Calu3 (cell line): Measurements from ENCODE around the gene IRF7. TPM values are rescaled to one million over a fixed set of nuclear protein-coding genes. Genes with fewer than 3 reads are reported as not detected.
"Not testable (repeated sequence)": the region's sequence is repeated elsewhere in the genome, so short reads cannot be mapped to it uniquely, and the experiment has no call there.

ENCODE experiments used
- BruUV-seq: library from RNA; stranded (reverse); fragments of 400-500 nt; replicated peaks from 2 replicates; lab custom pipeline; 2021; lab: Mats Ljungman, UMichigan
- CTCF ChIA-PET: fragments of 300-600 bp; sonication (Branson Sonifier 250); formaldehyde crosslinking; loops from one replicate; lab custom pipeline; 2022; ENCODE audit warnings: antibody characterized with exemption; lab: Charles Lee
- DNase-seq: peaks from one replicate; pipeline ENCODE4 v3.0.0; 2022
- H3K27ac Mint-ChIP-seq: one replicate; pipeline ENCODE4 v1.8.0; 2022; ENCODE audit warnings: mixed read lengths; ENCODE audit not compliant: unreplicated experiment
- H3K27me3 Mint-ChIP-seq: one replicate; pipeline ENCODE4 v1.8.0; 2022; ENCODE audit warnings: mixed read lengths; ENCODE audit not compliant: unreplicated experiment
- H3K36me3 Mint-ChIP-seq: one replicate; pipeline ENCODE4 v1.8.0; 2022; ENCODE audit warnings: mild to moderate bottlenecking, moderate library complexity, mixed read lengths; ENCODE audit not compliant: insufficient read depth, unreplicated experiment
- H3K4me1 Mint-ChIP-seq: one replicate; pipeline ENCODE4 v1.8.0; 2022; ENCODE audit warnings: mild to moderate bottlenecking, low read depth, mixed read lengths; ENCODE audit not compliant: unreplicated experiment
- H3K4me3 Mint-ChIP-seq: one replicate; pipeline ENCODE4 v1.8.0; 2022; ENCODE audit warnings: mild to moderate bottlenecking, low read depth, moderate library complexity, mixed read lengths; ENCODE audit not compliant: unreplicated experiment
- H3K9me3 Mint-ChIP-seq: one replicate; pipeline ENCODE4 v1.8.0; 2022; ENCODE audit warnings: low read depth, mixed read lengths; ENCODE audit not compliant: unreplicated experiment
- intact Hi-C: fragments of 100-400 bp; cut with micrococcal nuclease; formaldehyde crosslinking; loops from one replicate; pipeline ENCODE4 v1.10.0; 2022; ENCODE audit not compliant: unreplicated experiment
- total RNA-seq: library from RNA; stranded (reverse); gene quantifications from 2 replicates; pipeline ENCODE4 v1.2.3, GENCODE V29; 2022
- TF ChIP-seq, protein P1 (sequence below): fragments of 200-600 bp; IDR thresholded peaks from one replicate; pipeline ENCODE4 v1.8.0; 2022; ENCODE audit warnings: antibody characterized with exemption; ENCODE audit not compliant: unreplicated experiment

IRF7 gene
- total RNA-seq, 1 experiment from 2014 or later, result 48.7 TPM

DNA sequence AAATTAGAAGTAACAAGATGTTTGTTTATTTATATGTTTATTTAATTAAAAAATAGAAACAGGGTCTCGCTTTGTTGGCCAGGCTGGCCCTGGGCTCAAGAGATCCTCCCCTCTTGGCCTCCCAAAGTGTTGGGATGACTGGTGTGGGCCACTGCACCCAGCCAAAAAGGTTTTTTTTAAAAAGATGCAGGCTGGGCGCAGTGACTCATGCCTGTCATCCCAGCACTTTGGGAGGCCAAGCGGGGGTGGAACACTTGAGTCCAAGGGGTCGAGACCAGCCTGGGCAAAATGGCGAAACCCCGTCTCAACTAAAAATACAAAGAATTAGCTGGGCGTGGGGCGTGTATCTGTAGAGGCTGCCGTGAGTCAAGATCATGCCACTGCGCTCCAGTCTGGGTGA, 34.7 kb upstream of the IRF7 start:
- no TSS peak for BruUV-seq
- DNase-seq, result no peak
- Mint-ChIP-seq H3K36me3 (peaks cover 67% of the 10 kb centered on the region), H3K4me1 (peaks cover 11% of the 10 kb centered on the region), H3K9me3 (no peaks in the 10 kb centered on the region), H3K4me3 (no peak overlapping the region), H3K27ac (no peak overlapping the region), H3K27me3 (no peaks in the 10 kb centered on the region)
- intact Hi-C loops, result no loop called here
- TF ChIP-seq, protein P1, sequence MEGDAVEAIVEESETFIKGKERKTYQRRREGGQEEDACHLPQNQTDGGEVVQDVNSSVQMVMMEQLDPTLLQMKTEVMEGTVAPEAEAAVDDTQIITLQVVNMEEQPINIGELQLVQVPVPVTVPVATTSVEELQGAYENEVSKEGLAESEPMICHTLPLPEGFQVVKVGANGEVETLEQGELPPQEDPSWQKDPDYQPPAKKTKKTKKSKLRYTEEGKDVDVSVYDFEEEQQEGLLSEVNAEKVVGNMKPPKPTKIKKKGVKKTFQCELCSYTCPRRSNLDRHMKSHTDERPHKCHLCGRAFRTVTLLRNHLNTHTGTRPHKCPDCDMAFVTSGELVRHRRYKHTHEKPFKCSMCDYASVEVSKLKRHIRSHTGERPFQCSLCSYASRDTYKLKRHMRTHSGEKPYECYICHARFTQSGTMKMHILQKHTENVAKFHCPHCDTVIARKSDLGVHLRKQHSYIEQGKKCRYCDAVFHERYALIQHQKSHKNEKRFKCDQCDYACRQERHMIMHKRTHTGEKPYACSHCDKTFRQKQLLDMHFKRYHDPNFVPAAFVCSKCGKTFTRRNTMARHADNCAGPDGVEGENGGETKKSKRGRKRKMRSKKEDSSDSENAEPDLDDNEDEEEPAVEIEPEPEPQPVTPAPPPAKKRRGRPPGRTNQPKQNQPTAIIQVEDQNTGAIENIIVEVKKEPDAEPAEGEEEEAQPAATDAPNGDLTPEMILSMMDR, result no peak
- CTCF ChIA-PET, result no interaction called here

DNA sequence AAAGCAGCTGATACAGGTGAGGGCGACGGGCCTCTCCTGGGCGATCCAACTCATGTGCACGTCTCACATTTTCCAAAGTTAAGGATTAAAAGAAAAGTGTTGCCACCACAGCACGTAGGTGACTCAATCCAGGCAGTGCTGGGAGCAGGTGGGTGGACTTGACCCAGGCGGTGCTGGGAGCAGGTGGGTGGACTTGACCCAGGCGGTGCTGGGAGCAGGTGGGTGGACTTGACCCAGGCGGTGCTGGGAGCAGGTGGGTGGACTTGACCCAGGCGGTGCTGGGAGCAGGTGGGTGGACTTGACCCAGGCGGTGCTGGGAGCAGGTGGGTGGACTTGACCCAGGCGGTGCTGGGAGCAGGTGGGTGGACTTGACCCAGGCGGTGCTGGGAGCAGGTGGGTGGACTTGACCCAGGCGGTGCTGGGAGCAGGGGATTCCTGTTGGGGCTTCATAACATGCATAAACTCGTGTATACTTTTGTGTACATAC, 32.0 kb upstream of the IRF7 start:
- DNase-seq, H3K4me1 Mint-ChIP-seq, H3K4me3 Mint-ChIP-seq, intact Hi-C loops, H3K27me3 Mint-ChIP-seq, H3K27ac Mint-ChIP-seq, CTCF ChIA-PET, H3K9me3 Mint-ChIP-seq, BruUV-seq: not testable (repeated sequence)
- peaks cover 56% of the 10 kb centered on the region for H3K36me3 Mint-ChIP-seq

DNA sequence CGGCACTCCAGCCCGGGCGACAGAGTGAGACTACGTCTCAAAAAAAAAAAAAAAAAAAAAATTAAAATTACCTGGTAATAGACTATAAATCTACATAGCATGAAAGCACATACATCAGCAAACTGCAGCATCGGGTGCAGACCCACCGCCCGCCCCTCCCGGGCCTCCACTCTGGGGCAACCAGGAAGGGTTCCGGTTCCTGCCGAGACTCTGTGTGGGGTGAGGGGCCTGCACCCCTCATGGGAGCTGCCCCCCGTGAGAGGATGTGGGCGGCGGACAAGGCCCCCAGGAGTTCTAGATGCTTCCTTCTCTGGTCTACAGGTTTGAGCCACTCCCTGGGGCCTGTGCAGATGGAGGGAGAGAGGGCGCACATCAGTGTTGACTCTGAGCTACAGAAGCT, 30.5 kb upstream of the IRF7 start:
- CTCF ChIA-PET, result no interaction called here
- no peak overlapping the region for H3K27ac Mint-ChIP-seq
- intact Hi-C loops, result no loop called here
- H3K36me3 Mint-ChIP-seq, result peaks cover 55% of the 10 kb centered on the region
- no peaks in the 10 kb centered on the region for H3K4me1 Mint-ChIP-seq
- no peak for DNase-seq
- no peaks in the 10 kb centered on the region for H3K27me3 Mint-ChIP-seq
- TF ChIP-seq, protein P1, result no peak
- BruUV-seq, result no TSS peak
- no peaks in the 10 kb centered on the region for H3K9me3 Mint-ChIP-seq
- H3K4me3 Mint-ChIP-seq, result no peak overlapping the region

DNA sequence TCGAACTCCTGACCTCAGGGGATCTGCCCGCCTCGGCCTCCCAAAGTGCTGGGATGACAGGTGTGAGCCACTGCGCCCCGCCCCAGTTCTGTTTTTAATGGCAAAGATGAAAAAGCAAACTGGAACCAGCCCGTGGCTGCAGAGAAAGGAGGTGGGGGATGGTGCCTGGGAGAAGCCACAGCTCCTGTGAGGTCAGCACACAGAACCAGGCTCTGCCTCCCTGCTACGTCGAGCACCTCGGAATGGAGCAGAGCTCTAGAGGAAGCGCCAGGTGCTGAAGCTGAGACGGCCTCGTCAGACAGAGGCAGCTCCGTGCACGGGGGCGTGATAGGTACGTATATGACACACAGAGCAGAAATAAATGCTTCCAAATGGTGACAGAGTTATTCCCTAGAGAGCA, 29.8 kb upstream of the IRF7 start:
- H3K4me3 Mint-ChIP-seq, result no peak overlapping the region
- intact Hi-C loops, result no loop called here
- no peaks in the 10 kb centered on the region for H3K9me3 Mint-ChIP-seq
- H3K36me3 Mint-ChIP-seq, result peaks cover 53% of the 10 kb centered on the region
- TF ChIP-seq, protein P1, result no peak
- no peak overlapping the region for H3K27ac Mint-ChIP-seq
- no TSS peak for BruUV-seq
- DNase-seq, result no peak
- H3K27me3 Mint-ChIP-seq, result no peaks in the 10 kb centered on the region
- CTCF ChIA-PET, result no interaction called here
- H3K4me1 Mint-ChIP-seq, result no peaks in the 10 kb centered on the region

DNA sequence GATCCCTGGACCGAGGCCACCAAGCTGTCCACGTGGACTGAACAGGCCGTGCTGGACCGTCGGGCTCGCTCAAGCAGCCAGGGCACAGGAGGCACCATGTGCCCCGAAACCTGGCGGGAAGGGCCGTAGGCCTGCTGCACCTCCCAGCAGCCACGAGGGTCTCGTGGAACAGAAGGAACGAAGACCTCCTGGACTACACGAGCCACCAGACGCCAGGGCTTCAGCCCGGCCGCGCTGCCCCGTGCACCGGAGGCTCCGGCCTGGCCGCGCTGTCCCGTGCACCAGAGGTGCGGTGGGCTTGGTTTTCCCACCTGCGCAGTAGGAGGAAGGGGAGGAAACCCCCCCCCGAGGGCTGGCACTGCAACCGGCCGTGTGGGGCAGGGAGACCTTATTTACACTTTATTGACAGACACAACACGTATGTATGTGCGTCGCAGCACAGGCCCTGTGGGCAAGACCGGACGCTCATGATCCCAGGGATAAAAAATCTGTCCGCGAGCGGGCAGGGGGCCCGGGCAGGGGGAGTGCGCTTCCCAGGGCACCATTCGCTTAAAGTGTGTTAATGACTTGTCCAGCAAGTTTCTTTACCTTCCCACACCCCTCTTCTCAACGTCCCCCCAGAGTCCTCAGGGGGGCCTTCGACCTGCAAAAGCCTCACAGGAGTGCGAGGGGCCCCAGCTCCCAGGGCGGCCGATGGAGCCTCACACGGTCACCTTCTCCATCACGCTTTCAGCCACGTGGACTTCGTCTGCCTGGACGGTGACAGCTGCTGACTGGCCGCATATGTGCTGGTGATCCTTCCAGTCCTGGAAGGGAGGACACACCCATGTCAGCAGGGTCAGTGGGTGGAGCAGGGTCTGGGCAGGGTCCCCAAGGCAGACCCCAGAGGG, 28.3 kb upstream of the IRF7 start:
- no peaks in the 10 kb centered on the region for H3K9me3 Mint-ChIP-seq
- CTCF ChIA-PET, result no interaction called here
- TF ChIP-seq, protein P1, result no peak
- BruUV-seq, result no TSS peak
- intact Hi-C loops, result no loop called here
- no peak overlapping the region for H3K27ac Mint-ChIP-seq
- no peaks in the 10 kb centered on the region for H3K27me3 Mint-ChIP-seq
- no peak for DNase-seq
- H3K36me3 Mint-ChIP-seq, result peaks cover 49% of the 10 kb centered on the region
- no peaks in the 10 kb centered on the region for H3K4me1 Mint-ChIP-seq
- H3K4me3 Mint-ChIP-seq, result no peak overlapping the region
